IMR-90 (cell line): ENCODE measurements around the gene ST6GALNAC3. TPM values are rescaled to one million over a fixed set of nuclear protein-coding genes. Genes with fewer than 3 reads are reported as not detected.

Experiments
- ATAC-seq: fragments of 200-7000 bp; cut with Tn5 transposase; 2 replicates; pipeline ENCODE4 v1.9.1; 2020; ENCODE audit warnings: low read depth, mild to moderate bottlenecking, moderate library complexity
- BruUV-seq: library from RNA; stranded (reverse); fragments of 400-500 nt; replicated peaks from 2 replicates; lab custom pipeline; 2021; lab: Mats Ljungman, UMichigan
- CTCF ChIA-PET: fragments of 300-600 bp; formaldehyde crosslinking; extraction: SDS; loops from one replicate; lab custom pipeline; 2021; ENCODE audit warnings: antibody characterized with exemption; lab: Yijun Ruan, JAX
- POLR2A ChIA-PET: fragments of 300-600 bp; sonication (Branson Sonifier 250); formaldehyde crosslinking; loops from one replicate; lab custom pipeline; 2022; ENCODE audit warnings: antibody characterized with exemption; ENCODE audit not compliant: unreplicated experiment; lab: Charles Lee
- DNase-seq: peaks from one replicate; pipeline ENCODE4 v3.0.0; 2013
- H2AFZ ChIP-seq: replicated peaks from 2 replicates; pipeline ENCODE3; 2013; ENCODE audit warnings: low read length, mild to moderate bottlenecking; ENCODE audit not compliant: poor library complexity
- H2AK5ac ChIP-seq: 2 replicates; pipeline ENCODE4 v1.6.1; 2013; ENCODE audit warnings: low read depth, low read length, inconsistent platforms
- H2AK9ac ChIP-seq: replicated peaks from 2 replicates; pipeline ENCODE3; 2013; ENCODE audit warnings: mild to moderate bottlenecking, low read depth, low read length, moderate library complexity; ENCODE audit not compliant: poor library complexity
- H2BK120ac ChIP-seq: 2 replicates; pipeline ENCODE4 v1.6.1; 2013; ENCODE audit warnings: low read depth, low read length, inconsistent platforms
- H2BK15ac ChIP-seq: 3 replicates; pipeline ENCODE4 v1.6.1; 2013; ENCODE audit warnings: low read depth, low read length, inconsistent platforms
- H2BK20ac ChIP-seq: 2 replicates; pipeline ENCODE4 v1.6.1; 2013; ENCODE audit warnings: low read depth, mild to moderate bottlenecking, inconsistent platforms, low read length, moderate library complexity
- H2BK5ac ChIP-seq: 2 replicates; pipeline ENCODE4 v1.6.1; 2013; ENCODE audit warnings: mild to moderate bottlenecking, low read depth, low read length, inconsistent platforms; ENCODE audit not compliant: poor library complexity, severe bottlenecking
- H3K14ac ChIP-seq: replicated peaks from 2 replicates; pipeline ENCODE4 v1.6.1; 2013; ENCODE audit warnings: low read depth, low read length, inconsistent platforms
- H3K18ac ChIP-seq: 2 replicates; pipeline ENCODE4 v1.6.1; 2013; ENCODE audit warnings: low read depth, low read length, control low read depth
- H3K23ac ChIP-seq: 2 replicates; pipeline ENCODE4 v1.6.1; 2013; ENCODE audit warnings: low read depth, low read length, inconsistent platforms
- H3K27ac ChIP-seq: 2 replicates; pipeline ENCODE4 v1.5.1; 2013; ENCODE audit warnings: mild to moderate bottlenecking, control low read depth, low read length; ENCODE audit not compliant: insufficient read depth
- H3K27me3 ChIP-seq: 2 replicates; pipeline ENCODE4 v1.6.1; 2013; ENCODE audit warnings: low read length; ENCODE audit not compliant: control insufficient read depth, insufficient read depth
- H3K36me3 ChIP-seq: 2 replicates; pipeline ENCODE4 v1.6.1; 2013; ENCODE audit warnings: low read length, mixed read lengths; ENCODE audit not compliant: control insufficient read depth, insufficient read depth
- H3K4ac ChIP-seq: 2 replicates; pipeline ENCODE4 v1.6.1; 2013; ENCODE audit warnings: low read depth, low read length, inconsistent platforms
- H3K4me1 ChIP-seq: 2 replicates; pipeline ENCODE4 v1.6.1; 2013; ENCODE audit warnings: low read length, mixed read lengths; ENCODE audit not compliant: control insufficient read depth, insufficient read depth
- H3K4me2 ChIP-seq: 2 replicates; pipeline ENCODE4 v1.6.1; 2013; ENCODE audit warnings: low read depth, mild to moderate bottlenecking, control low read depth, low read length, moderate library complexity
- H3K4me3 ChIP-seq: 2 replicates; pipeline ENCODE4 v1.5.1; 2013; ENCODE audit warnings: low read depth, mild to moderate bottlenecking, control low read depth, low read length, moderate library complexity; ENCODE audit not compliant: insufficient read depth
- H3K56ac ChIP-seq: 2 replicates; pipeline ENCODE4 v1.6.1; 2013; ENCODE audit warnings: low read length, inconsistent platforms; ENCODE audit not compliant: insufficient read depth; ENCODE audit errors: extremely low read depth
- H3K79me1 ChIP-seq, 2 experiments: 2 replicates each; pipeline ENCODE4 v1.6.1; 2013; ENCODE audit warnings: low read length in 2 of 2, inconsistent platforms in 1 of 2, low read depth in 1 of 2
- H3K9ac ChIP-seq: 2 replicates; pipeline ENCODE4 v1.6.1; 2013; ENCODE audit warnings: low read depth, low read length, control low read depth
- H3K9me1 ChIP-seq: 2 replicates; pipeline ENCODE4 v1.6.1; 2013; ENCODE audit warnings: low read length, inconsistent platforms; ENCODE audit not compliant: insufficient read depth
- H3K9me3 ChIP-seq: 2 replicates; pipeline ENCODE4 v1.6.1; 2013; ENCODE audit warnings: low read length; ENCODE audit not compliant: control insufficient read depth, insufficient read depth
- H4K20me1 ChIP-seq: 2 replicates; pipeline ENCODE4 v1.6.1; 2013; ENCODE audit warnings: low read length, inconsistent platforms; ENCODE audit not compliant: insufficient read depth
- H4K5ac ChIP-seq: 2 replicates; pipeline ENCODE4 v1.6.1; 2013; ENCODE audit warnings: mild to moderate bottlenecking, low read depth, low read length, control low read depth
- H4K8ac ChIP-seq, 2 experiments: 2 replicates each; pipeline ENCODE4 v1.6.1; 2013; ENCODE audit warnings: low read depth in 2 of 2, low read length in 2 of 2, control low read depth in 1 of 2, inconsistent platforms in 1 of 2
- H4K91ac ChIP-seq: 2 replicates; pipeline ENCODE4 v1.6.1; 2013; ENCODE audit warnings: low read depth, low read length, inconsistent platforms; ENCODE audit not compliant: insufficient read depth
- BHLHE40 ChIP-seq: fragments of 150-350 bp; IDR thresholded peaks from 2 replicates; pipeline ENCODE4 v1.6.1; 2016; ENCODE audit warnings: mild to moderate bottlenecking, low read depth, low read length
- FOS ChIP-seq: fragments of 150-350 bp; IDR thresholded peaks from 2 replicates; pipeline ENCODE4 v1.6.1; 2016; ENCODE audit warnings: low read depth, low read length
- MAZ ChIP-seq: IDR thresholded peaks from 2 replicates; pipeline ENCODE4 v1.6.1; 2012; ENCODE audit warnings: low read depth, mild to moderate bottlenecking, low read length, improper control_type of control experiment, moderate library complexity, borderline replicate concordance
- POLR2A ChIP-seq: IDR thresholded peaks from 2 replicates; pipeline ENCODE4 v1.6.1; 2012; ENCODE audit warnings: mild to moderate bottlenecking, low read depth, low read length
- RAD21 ChIP-seq: IDR thresholded peaks from 2 replicates; pipeline ENCODE4 v1.6.1; 2012; ENCODE audit warnings: low read length, improper control_type of control experiment
- RFX5 ChIP-seq: IDR thresholded peaks from 2 replicates; pipeline ENCODE4 v1.8.0; 2012; ENCODE audit warnings: low read depth, mild to moderate bottlenecking, low read length, moderate library complexity
- WGBS, 2 experiments: methylation state at CpG; one replicate each; pipeline versions ENCODE4 v1.1.5 to v1.1.7; 2013; ENCODE audit warnings: missing lambda C conversion rate in 2 of 2; ENCODE audit not compliant: insufficient read length in 1 of 2; ENCODE audit errors: extremely low coverage in 2 of 2; 5-methylcytosine and 5-hydroxymethylcytosine counted together
- dilution Hi-C: fragments of 300-500 bp; cut with HindIII; formaldehyde crosslinking; loops from one replicate; pipeline ENCODE4 v1.14.3; 2018; ENCODE audit warnings: low sequenced_read_pairs; ENCODE audit not compliant: unreplicated experiment
- in situ Hi-C: fragments of 300-500 bp; cut with MboI; formaldehyde crosslinking; loops from 3 replicates; pipeline ENCODE4 v1.14.3; 2019; ENCODE audit warnings: low sequenced_read_pairs, inconsistent platforms, mixed read lengths
- intact Hi-C: fragments of 100-400 bp; cut with micrococcal nuclease; formaldehyde crosslinking; loops from 2 replicates; pipeline ENCODE4 v1.10.0; 2022
- polyA plus RNA-seq, 3 experiments: library from polyadenylated mRNA; depleted of rRNA; stranded (reverse); fragments of >200 nt; gene quantifications; 2 replicates each; pipeline ENCODE4 v1.2.3, GENCODE V29; 2012; ENCODE audit warnings: low replicate concordance in 1 of 3
- total RNA-seq: library from RNA; depleted of rRNA; stranded (reverse); fragments of >200 nt; gene quantifications from 2 replicates; pipeline ENCODE4 v1.2.3, GENCODE V29; 2012
- TF ChIP-seq, protein P1 (sequence below): fragments of 150-350 bp; IDR thresholded peaks from 2 replicates; pipeline ENCODE4 v1.6.1; 2017; ENCODE audit warnings: mild to moderate bottlenecking, antibody characterized with exemption, low read length, low read depth

ST6GALNAC3 gene
- total and polyA plus RNA-seq, 2 of the 4 experiments (the other 2 are of a cell fraction): 0.65 to 1.3 TPM

DNA sequence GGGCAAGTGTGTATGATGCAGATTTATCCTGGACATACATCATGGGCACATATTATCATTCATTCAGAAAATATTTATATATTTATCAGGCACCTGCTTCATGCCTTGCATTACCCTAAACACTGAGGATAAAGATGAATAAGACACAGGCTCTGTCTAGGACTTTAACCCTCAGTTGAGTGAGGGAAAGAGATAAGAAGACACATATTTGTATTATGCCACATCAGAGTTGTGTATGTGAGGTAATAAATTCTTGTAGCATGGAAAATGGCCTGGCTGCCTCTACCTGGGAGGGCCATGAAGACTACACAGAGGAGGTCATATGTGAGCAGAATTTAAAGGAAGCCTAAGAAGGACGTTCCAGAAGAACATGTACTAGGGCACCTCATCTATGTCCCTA lies 516.9 kb downstream of the ST6GALNAC3 start:
- no peak overlapping the region for H2AFZ ChIP-seq
- intact Hi-C loops: no loop called here
- no peak overlapping the region for H3K9ac ChIP-seq
- WGBS, 2 experiments: no CpG with 5 or more reads among the region's 1 CpG
- no peak overlapping the region for H3K23ac ChIP-seq
- H3K4me3 ChIP-seq: no peak overlapping the region
- no peak overlapping the region for H3K27ac ChIP-seq
- no peak overlapping the region for H2AK5ac ChIP-seq
- H3K36me3 ChIP-seq: no peaks in the 10 kb centered on the region
- no peaks in the 10 kb centered on the region for H3K27me3 ChIP-seq
- no peaks in the 10 kb centered on the region for H3K9me3 ChIP-seq
- H3K9me1 ChIP-seq: peaks cover 3% of the 10 kb centered on the region; the same call in 1 of the 2 replicates
- DNase-seq (no peak), ATAC-seq (no peak)
- no peak overlapping the region for H3K14ac ChIP-seq
- ChIA-PET POLR2A (no interaction called here), CTCF (no interaction called here)
- no peak overlapping the region for H4K8ac ChIP-seq
- H2BK15ac ChIP-seq: no peak overlapping the region
- no peaks in the 10 kb centered on the region for H3K79me1 ChIP-seq
- BruUV-seq: no TSS peak
- H2BK5ac ChIP-seq: no peak overlapping the region
- H4K5ac ChIP-seq: no peak overlapping the region
- no peak overlapping the region for H3K56ac ChIP-seq
- no peak overlapping the region for H4K91ac ChIP-seq
- in situ Hi-C loops: no loop called here
- no peak overlapping the region for H2BK120ac ChIP-seq
- no peaks in the 10 kb centered on the region for H3K4me1 ChIP-seq
- dilution Hi-C loops: no loop called here
- TF ChIP-seq FOS: no peak
- no peak for TF ChIP-seq MAZ
- TF ChIP-seq RFX5: no peak
- no peak for TF ChIP-seq POLR2A
- TF ChIP-seq, protein P1, sequence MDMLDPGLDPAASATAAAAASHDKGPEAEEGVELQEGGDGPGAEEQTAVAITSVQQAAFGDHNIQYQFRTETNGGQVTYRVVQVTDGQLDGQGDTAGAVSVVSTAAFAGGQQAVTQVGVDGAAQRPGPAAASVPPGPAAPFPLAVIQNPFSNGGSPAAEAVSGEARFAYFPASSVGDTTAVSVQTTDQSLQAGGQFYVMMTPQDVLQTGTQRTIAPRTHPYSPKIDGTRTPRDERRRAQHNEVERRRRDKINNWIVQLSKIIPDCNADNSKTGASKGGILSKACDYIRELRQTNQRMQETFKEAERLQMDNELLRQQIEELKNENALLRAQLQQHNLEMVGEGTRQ: no peak
- no peak for TF ChIP-seq BHLHE40
- no peak for TF ChIP-seq RAD21
- no peak overlapping the region for H3K4me2 ChIP-seq
- no peak overlapping the region for H3K4ac ChIP-seq
- no peaks in the 10 kb centered on the region for H4K20me1 ChIP-seq
- H3K18ac ChIP-seq: no peak overlapping the region
- no peak overlapping the region for H2BK20ac ChIP-seq
- no peak overlapping the region for H2AK9ac ChIP-seq
